MM.1S (cell line): ENCODE data around the gene NFATC1.

Experiments used
- EZH2 ChIP-seq: fragments of 300-600 bp; sonication (generic); optimal IDR thresholded peaks from 2 replicates; pipeline ENCODE3; 2017; ENCODE audit warnings: low read depth, mild to moderate bottlenecking, antibody characterized with exemption, low read length, mixed read lengths
- EZH2phosphoT487 ChIP-seq: fragments of 300-600 bp; sonication (generic); IDR thresholded peaks from 2 replicates; pipeline ENCODE4 v1.6.1; 2018; ENCODE audit warnings: antibody characterized with exemption, low read length
- TF ChIP-seq, protein P1 (sequence below): fragments of 300-600 bp; sonication (generic); IDR thresholded peaks from 2 replicates; pipeline ENCODE4 v1.5.1; 2016; ENCODE audit warnings: antibody characterized with exemption, low read length, mixed read lengths

DNA sequence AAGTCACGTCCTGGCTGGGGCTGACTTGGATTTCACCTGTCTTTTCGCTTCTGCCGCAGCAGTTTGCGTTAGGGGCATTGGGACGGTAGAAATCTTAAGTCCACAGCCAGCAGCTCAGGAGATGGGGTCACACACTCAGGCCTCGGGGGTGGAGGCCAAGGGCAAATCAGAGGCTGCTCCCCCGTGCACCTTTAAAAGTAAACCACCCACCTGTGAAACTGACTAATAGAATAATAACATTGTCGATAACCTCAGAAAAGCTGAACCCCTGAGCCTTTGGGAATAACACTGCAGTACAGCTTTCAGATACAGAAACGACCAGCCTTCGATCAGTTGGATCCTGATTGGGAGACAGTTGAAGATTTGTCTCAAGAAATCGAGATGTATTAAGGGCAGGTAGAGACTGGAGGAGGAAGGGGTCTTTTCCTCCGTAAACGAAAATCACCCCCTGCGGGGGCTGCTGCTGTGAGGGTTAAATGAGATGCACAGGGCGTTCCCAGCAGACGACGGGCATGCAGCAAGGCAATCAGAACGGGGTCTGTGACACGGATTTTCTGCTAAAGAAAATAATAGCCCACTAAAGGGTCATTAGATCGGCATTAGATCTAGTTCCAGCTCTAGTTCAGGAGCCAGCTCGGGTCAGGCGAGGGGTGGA, 16.4 kb upstream of the NFATC1 start:
- TF ChIP-seq, protein P1, sequence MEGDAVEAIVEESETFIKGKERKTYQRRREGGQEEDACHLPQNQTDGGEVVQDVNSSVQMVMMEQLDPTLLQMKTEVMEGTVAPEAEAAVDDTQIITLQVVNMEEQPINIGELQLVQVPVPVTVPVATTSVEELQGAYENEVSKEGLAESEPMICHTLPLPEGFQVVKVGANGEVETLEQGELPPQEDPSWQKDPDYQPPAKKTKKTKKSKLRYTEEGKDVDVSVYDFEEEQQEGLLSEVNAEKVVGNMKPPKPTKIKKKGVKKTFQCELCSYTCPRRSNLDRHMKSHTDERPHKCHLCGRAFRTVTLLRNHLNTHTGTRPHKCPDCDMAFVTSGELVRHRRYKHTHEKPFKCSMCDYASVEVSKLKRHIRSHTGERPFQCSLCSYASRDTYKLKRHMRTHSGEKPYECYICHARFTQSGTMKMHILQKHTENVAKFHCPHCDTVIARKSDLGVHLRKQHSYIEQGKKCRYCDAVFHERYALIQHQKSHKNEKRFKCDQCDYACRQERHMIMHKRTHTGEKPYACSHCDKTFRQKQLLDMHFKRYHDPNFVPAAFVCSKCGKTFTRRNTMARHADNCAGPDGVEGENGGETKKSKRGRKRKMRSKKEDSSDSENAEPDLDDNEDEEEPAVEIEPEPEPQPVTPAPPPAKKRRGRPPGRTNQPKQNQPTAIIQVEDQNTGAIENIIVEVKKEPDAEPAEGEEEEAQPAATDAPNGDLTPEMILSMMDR = no peak
- no peak for TF ChIP-seq EZH2phosphoT487
- TF ChIP-seq EZH2 = no peak
